Astrocyte (in vitro differentiated cells and primary cell): ENCODE measurements around the gene ULBP3. TPM values are rescaled to one million over a fixed set of nuclear protein-coding genes. Genes with fewer than 3 reads are reported as not detected.
"Not testable (repeated sequence)": the region's sequence is repeated elsewhere in the genome, so short reads cannot be mapped to it uniquely, and the experiment has no call there.

ENCODE experiments used
- DNase-seq: peaks from one replicate; pipeline ENCODE4 v3.0.0-alpha.2; 2010; ENCODE audit warnings: low read depth
- FAIRE-seq: peaks from 2 replicates; lab custom pipeline; 2011; peaks lifted over from hg19 to GRCh38; lab: Jason Lieb, UNC
- H2AFZ ChIP-seq: 2 replicates; pipeline ENCODE4 v1.6.0; 2012; ENCODE audit warnings: low read depth, low read length, inconsistent platforms
- H3K27ac ChIP-seq: 2 replicates; pipeline ENCODE4 v1.5.1; 2011; ENCODE audit warnings: low read depth, low read length, inconsistent platforms
- H3K27me3 ChIP-seq: 2 replicates; pipeline ENCODE4 v1.6.0; 2011; ENCODE audit warnings: low read length, inconsistent platforms; ENCODE audit not compliant: insufficient read depth
- H3K36me3 ChIP-seq: 2 replicates; pipeline ENCODE4 v1.5.1; 2011; ENCODE audit warnings: low read length, inconsistent platforms; ENCODE audit not compliant: insufficient read depth
- H3K4me1 ChIP-seq: 2 replicates; pipeline ENCODE4 v1.5.1; 2011; ENCODE audit warnings: low read length, inconsistent platforms; ENCODE audit not compliant: insufficient read depth
- H3K4me2 ChIP-seq: 2 replicates; pipeline ENCODE4 v1.6.0; 2012; ENCODE audit warnings: low read length, inconsistent platforms
- H3K4me3 ChIP-seq: 2 replicates; pipeline ENCODE4 v1.5.1; 2011; ENCODE audit warnings: low read depth, mild to moderate bottlenecking, low read length, inconsistent platforms; ENCODE audit not compliant: insufficient read depth
- H3K79me2 ChIP-seq: 2 replicates; pipeline ENCODE4 v1.6.0; 2012; ENCODE audit warnings: mild to moderate bottlenecking, low read length, inconsistent platforms; ENCODE audit not compliant: insufficient read depth
- H3K9ac ChIP-seq: 2 replicates; pipeline ENCODE4 v1.6.0; 2012; ENCODE audit warnings: mild to moderate bottlenecking, low read length, inconsistent platforms
- H3K9me3 ChIP-seq: 2 replicates; pipeline ENCODE4 v1.5.1; 2012; ENCODE audit warnings: low read depth, mild to moderate bottlenecking, low read length, inconsistent platforms; ENCODE audit not compliant: insufficient read depth
- H4K20me1 ChIP-seq: 2 replicates; pipeline ENCODE4 v1.6.0; 2012; ENCODE audit warnings: low read length, inconsistent platforms; ENCODE audit not compliant: insufficient read depth
- H3K27ac Mint-ChIP-seq: one replicate; pipeline ENCODE4 v1.8.0; 2021; ENCODE audit warnings: mild to moderate bottlenecking, mixed read lengths; ENCODE audit not compliant: unreplicated experiment
- H3K27me3 Mint-ChIP-seq: one replicate; pipeline ENCODE4 v1.8.0; 2021; ENCODE audit warnings: low read depth, mixed read lengths; ENCODE audit not compliant: unreplicated experiment
- H3K36me3 Mint-ChIP-seq: one replicate; pipeline ENCODE4 v1.8.0; 2021; ENCODE audit warnings: low read depth, mixed read lengths; ENCODE audit not compliant: unreplicated experiment
- H3K4me1 Mint-ChIP-seq: one replicate; pipeline ENCODE4 v1.8.0; 2021; ENCODE audit warnings: low read depth, mixed read lengths; ENCODE audit not compliant: unreplicated experiment
- H3K4me3 Mint-ChIP-seq: one replicate; pipeline ENCODE4 v1.8.0; 2021; ENCODE audit warnings: mild to moderate bottlenecking, moderate library complexity, mixed read lengths; ENCODE audit not compliant: unreplicated experiment
- H3K9me3 Mint-ChIP-seq: one replicate; pipeline ENCODE4 v1.8.0; 2021; ENCODE audit warnings: mild to moderate bottlenecking, mixed read lengths; ENCODE audit not compliant: unreplicated experiment
- EZH2 ChIP-seq: IDR thresholded peaks from 2 replicates; pipeline ENCODE4 v1.6.1; 2012; ENCODE audit warnings: mild to moderate bottlenecking, low read length, inconsistent platforms; ENCODE audit not compliant: insufficient read depth
- total RNA-seq: library from RNA; stranded (reverse); gene quantifications from 2 replicates; pipeline ENCODE4 v1.2.1, GENCODE V29; 2021
- TF ChIP-seq, protein P1 (sequence below): IDR thresholded peaks from 2 replicates; pipeline ENCODE4 v1.5.1; 2011; ENCODE audit warnings: low read depth, mild to moderate bottlenecking, inconsistent platforms, low read length, moderate library complexity; ENCODE audit not compliant: insufficient read depth

Gene ULBP3
- total RNA-seq, 1 donor from 2014 or later = 14.7 TPM

- Histone ChIP-seq H3K27me3 (peaks cover 20% of the 10 kb centered on the region), H3K36me3 (no peaks in the 10 kb centered on the region), H3K79me2 (no peaks in the 10 kb centered on the region), H2AFZ (peak within 1 kb of the TSS; percentile 70), H3K4me3 (peak within 1 kb of the TSS; percentile 47), H3K4me1 (peaks cover 4% of the 10 kb centered on the region), H4K20me1 (no peaks in the 10 kb centered on the region), H3K4me2 (peak within 1 kb of the TSS; percentile 85), H3K9ac (peak within 1 kb of the TSS; percentile 11), H3K27ac (no peak within 1 kb of the TSS), H3K9me3 (no peaks in the 10 kb centered on the region)
- H3K4me3 Mint-ChIP-seq = no peak within 1 kb of the TSS
- DNase-seq (peak; percentile 59), FAIRE-seq (no peak)
- H3K27me3 Mint-ChIP-seq = peaks cover 63% of the 10 kb centered on the region
- H3K36me3 Mint-ChIP-seq = peaks cover 2% of the 10 kb centered on the region
- no peaks in the 10 kb centered on the region for H3K4me1 Mint-ChIP-seq
- peaks cover 4% of the 10 kb centered on the region for H3K9me3 Mint-ChIP-seq
- no peak for TF ChIP-seq EZH2
- TF ChIP-seq, protein P1, sequence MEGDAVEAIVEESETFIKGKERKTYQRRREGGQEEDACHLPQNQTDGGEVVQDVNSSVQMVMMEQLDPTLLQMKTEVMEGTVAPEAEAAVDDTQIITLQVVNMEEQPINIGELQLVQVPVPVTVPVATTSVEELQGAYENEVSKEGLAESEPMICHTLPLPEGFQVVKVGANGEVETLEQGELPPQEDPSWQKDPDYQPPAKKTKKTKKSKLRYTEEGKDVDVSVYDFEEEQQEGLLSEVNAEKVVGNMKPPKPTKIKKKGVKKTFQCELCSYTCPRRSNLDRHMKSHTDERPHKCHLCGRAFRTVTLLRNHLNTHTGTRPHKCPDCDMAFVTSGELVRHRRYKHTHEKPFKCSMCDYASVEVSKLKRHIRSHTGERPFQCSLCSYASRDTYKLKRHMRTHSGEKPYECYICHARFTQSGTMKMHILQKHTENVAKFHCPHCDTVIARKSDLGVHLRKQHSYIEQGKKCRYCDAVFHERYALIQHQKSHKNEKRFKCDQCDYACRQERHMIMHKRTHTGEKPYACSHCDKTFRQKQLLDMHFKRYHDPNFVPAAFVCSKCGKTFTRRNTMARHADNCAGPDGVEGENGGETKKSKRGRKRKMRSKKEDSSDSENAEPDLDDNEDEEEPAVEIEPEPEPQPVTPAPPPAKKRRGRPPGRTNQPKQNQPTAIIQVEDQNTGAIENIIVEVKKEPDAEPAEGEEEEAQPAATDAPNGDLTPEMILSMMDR = no peak
- H3K27ac Mint-ChIP-seq = peak within 1 kb of the TSS; percentile 62
These were observed 43.6 kb downstream of the ULBP3 start, which contains the start of gene RAET1L for GRCh38 chr6:150025201-150025917. TSS of gene RAET1L (minus strand) at chr6:150025532. CDS start at chr6:150025471, 61 bp downstream.

- Mint-ChIP-seq H3K4me1 (no peaks in the 10 kb centered on the region), H3K4me3 (no peak overlapping the region), H3K27ac (peak overlapping the region; percentile 62), H3K36me3 (peaks cover 2% of the 10 kb centered on the region), H3K27me3 (peaks cover 58% of the 10 kb centered on the region), H3K9me3 (peaks cover 4% of the 10 kb centered on the region)
- H3K27me3 ChIP-seq = peaks cover 20% of the 10 kb centered on the region
- H3K4me1 ChIP-seq = peaks cover 4% of the 10 kb centered on the region
- H3K4me3 ChIP-seq = no peak overlapping the region
- FAIRE-seq = no peak
- H3K79me2 ChIP-seq = no peaks in the 10 kb centered on the region
- no peaks in the 10 kb centered on the region for H3K36me3 ChIP-seq
- H3K4me2 ChIP-seq = peak overlapping the region; percentile 85
- no peak overlapping the region for H3K9ac ChIP-seq
- H3K27ac ChIP-seq = no peak overlapping the region
- no peaks in the 10 kb centered on the region for H3K9me3 ChIP-seq
- no peak overlapping the region for H2AFZ ChIP-seq
- TF ChIP-seq, protein P1 = no peak
- no peak for TF ChIP-seq EZH2
- no peaks in the 10 kb centered on the region for H4K20me1 ChIP-seq
- no peak for DNase-seq
These were observed 44.2 kb downstream of the ULBP3 start for GRCh38 chr6:150024646-150025155.

- peaks cover 20% of the 10 kb centered on the region for H3K27me3 ChIP-seq
- H4K20me1 ChIP-seq, H3K4me2 ChIP-seq, H3K36me3 Mint-ChIP-seq, H2AFZ ChIP-seq, H3K9me3 Mint-ChIP-seq, H3K79me2 ChIP-seq, H3K4me1 Mint-ChIP-seq, H3K4me1 ChIP-seq, H3K36me3 ChIP-seq, H3K9me3 ChIP-seq, H3K9ac ChIP-seq, H3K27ac Mint-ChIP-seq, DNase-seq, FAIRE-seq, H3K27ac ChIP-seq, H3K4me3 ChIP-seq, H3K4me3 Mint-ChIP-seq: not testable (repeated sequence)
- peaks cover 56% of the 10 kb centered on the region for H3K27me3 Mint-ChIP-seq
These were observed 44.9 kb downstream of the ULBP3 start for GRCh38 chr6:150024021-150024420.

GRCh38 chr6:150021870-150022269 is 47.1 kb downstream of the ULBP3 start:
- not testable (repeated sequence) for H3K27ac ChIP-seq, H3K4me1 Mint-ChIP-seq, FAIRE-seq, H2AFZ ChIP-seq, H3K79me2 ChIP-seq, H3K9ac ChIP-seq, H3K4me1 ChIP-seq, H3K27ac Mint-ChIP-seq, H3K9me3 Mint-ChIP-seq, H3K36me3 ChIP-seq, H3K9me3 ChIP-seq, H4K20me1 ChIP-seq, H3K4me3 ChIP-seq, H3K36me3 Mint-ChIP-seq, H3K4me2 ChIP-seq, H3K4me3 Mint-ChIP-seq, DNase-seq
- peaks cover 54% of the 10 kb centered on the region for H3K27me3 Mint-ChIP-seq
- H3K27me3 ChIP-seq = peaks cover 14% of the 10 kb centered on the region
